IMR-90 (cell line): ENCODE results near the gene ITSN2. TPM values are rescaled to one million over a fixed set of nuclear protein-coding genes. Genes with fewer than 3 reads are reported as not detected.

Source experiments
- ATAC-seq: fragments of 200-7000 bp; cut with Tn5 transposase; 2 replicates; pipeline ENCODE4 v1.9.1; 2020; ENCODE audit warnings: low read depth, mild to moderate bottlenecking, moderate library complexity
- BruUV-seq: library from RNA; stranded (reverse); fragments of 400-500 nt; replicated peaks from 2 replicates; lab custom pipeline; 2021; lab: Mats Ljungman, UMichigan
- CTCF ChIA-PET: fragments of 300-600 bp; formaldehyde crosslinking; extraction: SDS; loops from one replicate; lab custom pipeline; 2021; ENCODE audit warnings: antibody characterized with exemption; lab: Yijun Ruan, JAX
- POLR2A ChIA-PET: fragments of 300-600 bp; sonication (Branson Sonifier 250); formaldehyde crosslinking; loops from one replicate; lab custom pipeline; 2022; ENCODE audit warnings: antibody characterized with exemption; ENCODE audit not compliant: unreplicated experiment; lab: Charles Lee
- DNase-seq: peaks from one replicate; pipeline ENCODE4 v3.0.0; 2013
- H2AFZ ChIP-seq: replicated peaks from 2 replicates; pipeline ENCODE3; 2013; ENCODE audit warnings: low read length, mild to moderate bottlenecking; ENCODE audit not compliant: poor library complexity
- H2AK5ac ChIP-seq: 2 replicates; pipeline ENCODE4 v1.6.1; 2013; ENCODE audit warnings: low read depth, low read length, inconsistent platforms
- H2AK9ac ChIP-seq: replicated peaks from 2 replicates; pipeline ENCODE3; 2013; ENCODE audit warnings: mild to moderate bottlenecking, low read depth, low read length, moderate library complexity; ENCODE audit not compliant: poor library complexity
- H2BK120ac ChIP-seq: 2 replicates; pipeline ENCODE4 v1.6.1; 2013; ENCODE audit warnings: low read depth, low read length, inconsistent platforms
- H2BK15ac ChIP-seq: 3 replicates; pipeline ENCODE4 v1.6.1; 2013; ENCODE audit warnings: low read depth, low read length, inconsistent platforms
- H2BK20ac ChIP-seq: 2 replicates; pipeline ENCODE4 v1.6.1; 2013; ENCODE audit warnings: low read depth, mild to moderate bottlenecking, inconsistent platforms, low read length, moderate library complexity
- H2BK5ac ChIP-seq: 2 replicates; pipeline ENCODE4 v1.6.1; 2013; ENCODE audit warnings: mild to moderate bottlenecking, low read depth, low read length, inconsistent platforms; ENCODE audit not compliant: poor library complexity, severe bottlenecking
- H3K14ac ChIP-seq: replicated peaks from 2 replicates; pipeline ENCODE4 v1.6.1; 2013; ENCODE audit warnings: low read depth, low read length, inconsistent platforms
- H3K18ac ChIP-seq: 2 replicates; pipeline ENCODE4 v1.6.1; 2013; ENCODE audit warnings: low read depth, low read length, control low read depth
- H3K23ac ChIP-seq: 2 replicates; pipeline ENCODE4 v1.6.1; 2013; ENCODE audit warnings: low read depth, low read length, inconsistent platforms
- H3K27ac ChIP-seq: 2 replicates; pipeline ENCODE4 v1.5.1; 2013; ENCODE audit warnings: mild to moderate bottlenecking, control low read depth, low read length; ENCODE audit not compliant: insufficient read depth
- H3K27me3 ChIP-seq: 2 replicates; pipeline ENCODE4 v1.6.1; 2013; ENCODE audit warnings: low read length; ENCODE audit not compliant: control insufficient read depth, insufficient read depth
- H3K36me3 ChIP-seq: 2 replicates; pipeline ENCODE4 v1.6.1; 2013; ENCODE audit warnings: low read length, mixed read lengths; ENCODE audit not compliant: control insufficient read depth, insufficient read depth
- H3K4ac ChIP-seq: 2 replicates; pipeline ENCODE4 v1.6.1; 2013; ENCODE audit warnings: low read depth, low read length, inconsistent platforms
- H3K4me1 ChIP-seq: 2 replicates; pipeline ENCODE4 v1.6.1; 2013; ENCODE audit warnings: low read length, mixed read lengths; ENCODE audit not compliant: control insufficient read depth, insufficient read depth
- H3K4me2 ChIP-seq: 2 replicates; pipeline ENCODE4 v1.6.1; 2013; ENCODE audit warnings: low read depth, mild to moderate bottlenecking, control low read depth, low read length, moderate library complexity
- H3K4me3 ChIP-seq: 2 replicates; pipeline ENCODE4 v1.5.1; 2013; ENCODE audit warnings: low read depth, mild to moderate bottlenecking, control low read depth, low read length, moderate library complexity; ENCODE audit not compliant: insufficient read depth
- H3K56ac ChIP-seq: 2 replicates; pipeline ENCODE4 v1.6.1; 2013; ENCODE audit warnings: low read length, inconsistent platforms; ENCODE audit not compliant: insufficient read depth; ENCODE audit errors: extremely low read depth
- H3K79me1 ChIP-seq, 2 experiments: 2 replicates each; pipeline ENCODE4 v1.6.1; 2013; ENCODE audit warnings: low read length in 2 of 2, inconsistent platforms in 1 of 2, low read depth in 1 of 2
- H3K9ac ChIP-seq: 2 replicates; pipeline ENCODE4 v1.6.1; 2013; ENCODE audit warnings: low read depth, low read length, control low read depth
- H3K9me1 ChIP-seq: 2 replicates; pipeline ENCODE4 v1.6.1; 2013; ENCODE audit warnings: low read length, inconsistent platforms; ENCODE audit not compliant: insufficient read depth
- H3K9me3 ChIP-seq: 2 replicates; pipeline ENCODE4 v1.6.1; 2013; ENCODE audit warnings: low read length; ENCODE audit not compliant: control insufficient read depth, insufficient read depth
- H4K20me1 ChIP-seq: 2 replicates; pipeline ENCODE4 v1.6.1; 2013; ENCODE audit warnings: low read length, inconsistent platforms; ENCODE audit not compliant: insufficient read depth
- H4K5ac ChIP-seq: 2 replicates; pipeline ENCODE4 v1.6.1; 2013; ENCODE audit warnings: mild to moderate bottlenecking, low read depth, low read length, control low read depth
- H4K8ac ChIP-seq, 2 experiments: 2 replicates each; pipeline ENCODE4 v1.6.1; 2013; ENCODE audit warnings: low read depth in 2 of 2, low read length in 2 of 2, control low read depth in 1 of 2, inconsistent platforms in 1 of 2
- H4K91ac ChIP-seq: 2 replicates; pipeline ENCODE4 v1.6.1; 2013; ENCODE audit warnings: low read depth, low read length, inconsistent platforms; ENCODE audit not compliant: insufficient read depth
- FOS ChIP-seq: fragments of 150-350 bp; IDR thresholded peaks from 2 replicates; pipeline ENCODE4 v1.6.1; 2016; ENCODE audit warnings: low read depth, low read length
- WGBS, 2 experiments: methylation state at CpG; one replicate each; pipeline versions ENCODE4 v1.1.5 to v1.1.7; 2013; ENCODE audit warnings: missing lambda C conversion rate in 2 of 2; ENCODE audit not compliant: insufficient read length in 1 of 2; ENCODE audit errors: extremely low coverage in 2 of 2; 5-methylcytosine and 5-hydroxymethylcytosine counted together
- dilution Hi-C: fragments of 300-500 bp; cut with HindIII; formaldehyde crosslinking; loops from one replicate; pipeline ENCODE4 v1.14.3; 2018; ENCODE audit warnings: low sequenced_read_pairs; ENCODE audit not compliant: unreplicated experiment
- in situ Hi-C: fragments of 300-500 bp; cut with MboI; formaldehyde crosslinking; loops from 3 replicates; pipeline ENCODE4 v1.14.3; 2019; ENCODE audit warnings: low sequenced_read_pairs, inconsistent platforms, mixed read lengths
- intact Hi-C: fragments of 100-400 bp; cut with micrococcal nuclease; formaldehyde crosslinking; loops from 2 replicates; pipeline ENCODE4 v1.10.0; 2022
- polyA plus RNA-seq, 3 experiments: library from polyadenylated mRNA; depleted of rRNA; stranded (reverse); fragments of >200 nt; gene quantifications; 2 replicates each; pipeline ENCODE4 v1.2.3, GENCODE V29; 2012; ENCODE audit warnings: low replicate concordance in 1 of 3
- total RNA-seq: library from RNA; depleted of rRNA; stranded (reverse); fragments of >200 nt; gene quantifications from 2 replicates; pipeline ENCODE4 v1.2.3, GENCODE V29; 2012

The ITSN2 gene
- total and polyA plus RNA-seq, 2 of the 4 experiments (the other 2 are of a cell fraction): 10.7 to 17.2 TPM

DNA sequence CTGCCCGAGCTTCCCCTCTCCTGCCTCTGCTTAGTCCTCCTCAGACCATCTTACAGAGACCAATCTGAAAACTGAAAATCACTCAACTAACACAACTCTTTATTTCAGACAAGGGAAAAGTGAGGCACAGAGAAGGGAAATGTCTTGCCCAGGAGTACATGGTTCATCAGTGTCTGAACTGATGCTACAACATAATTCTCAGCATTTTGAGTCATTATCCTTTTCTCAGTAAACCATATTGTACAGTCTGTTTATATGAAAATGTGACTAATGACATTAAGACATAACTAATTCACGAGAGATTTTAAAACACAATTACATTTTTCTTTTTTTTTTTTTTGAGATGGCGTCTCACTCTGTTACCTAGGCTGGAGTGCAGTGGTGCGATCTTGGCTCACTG, 62.7 kb downstream of the ITSN2 start:
- Histone ChIP-seq H3K9ac (no peak overlapping the region), H3K4ac (no peak overlapping the region), H2AK5ac (no peak overlapping the region), H3K27me3 (no peaks in the 10 kb centered on the region), H4K8ac (no peak overlapping the region), H4K20me1 (no peaks in the 10 kb centered on the region), H2BK20ac (no peak overlapping the region), H3K36me3 (peaks cover 35% of the 10 kb centered on the region), H3K23ac (0 out of 2 replicates have a peak overlapping the region, but pooled peaks have one; percentile 24), H3K79me1 (no peaks in the 10 kb centered on the region), H3K14ac (peak overlapping the region; percentile 10; the same call in 1 of the 2 replicates), H3K18ac (peak overlapping the region; percentile 20), H3K27ac (peak overlapping the region; percentile 15; the same call in 1 of the 2 replicates), H3K4me2 (no peak overlapping the region), H2AFZ (no peak overlapping the region), H3K56ac (no peak overlapping the region), H3K9me3 (peaks cover 8% of the 10 kb centered on the region), H2BK15ac (no peak overlapping the region), H3K4me1 (peaks cover 6% of the 10 kb centered on the region), H4K91ac (no peak overlapping the region; the same call in 1 of the 2 replicates), H2BK120ac (no peak overlapping the region), H2BK5ac (peak overlapping the region; percentile 46), H2AK9ac (no peak overlapping the region), H4K5ac (peak overlapping the region; percentile 15; the same call in 1 of the 2 replicates), H3K9me1 (no peaks in the 10 kb centered on the region; the same call in 1 of the 2 replicates), H3K4me3 (no peak overlapping the region)
- in situ Hi-C loops (no loop called here), intact Hi-C loops (no loop called here), dilution Hi-C loops (no loop called here)
- BruUV-seq: no TSS peak
- CTCF ChIA-PET: no interaction called here
- ATAC-seq (peak; percentile 53; the same call in 1 of the 2 replicates), DNase-seq (peak; percentile 36)
- no CpG with 5 or more reads among the region's 4 CpGs for WGBS, 2 experiments
- POLR2A ChIA-PET: no interaction called here
- no peak for TF ChIP-seq FOS
